Measurements from ENCODE around the gene CBX4.
A peak's percentile ranks its signal among the peaks of the same experiment; 100 is the strongest.

Gene CBX4

DNA sequence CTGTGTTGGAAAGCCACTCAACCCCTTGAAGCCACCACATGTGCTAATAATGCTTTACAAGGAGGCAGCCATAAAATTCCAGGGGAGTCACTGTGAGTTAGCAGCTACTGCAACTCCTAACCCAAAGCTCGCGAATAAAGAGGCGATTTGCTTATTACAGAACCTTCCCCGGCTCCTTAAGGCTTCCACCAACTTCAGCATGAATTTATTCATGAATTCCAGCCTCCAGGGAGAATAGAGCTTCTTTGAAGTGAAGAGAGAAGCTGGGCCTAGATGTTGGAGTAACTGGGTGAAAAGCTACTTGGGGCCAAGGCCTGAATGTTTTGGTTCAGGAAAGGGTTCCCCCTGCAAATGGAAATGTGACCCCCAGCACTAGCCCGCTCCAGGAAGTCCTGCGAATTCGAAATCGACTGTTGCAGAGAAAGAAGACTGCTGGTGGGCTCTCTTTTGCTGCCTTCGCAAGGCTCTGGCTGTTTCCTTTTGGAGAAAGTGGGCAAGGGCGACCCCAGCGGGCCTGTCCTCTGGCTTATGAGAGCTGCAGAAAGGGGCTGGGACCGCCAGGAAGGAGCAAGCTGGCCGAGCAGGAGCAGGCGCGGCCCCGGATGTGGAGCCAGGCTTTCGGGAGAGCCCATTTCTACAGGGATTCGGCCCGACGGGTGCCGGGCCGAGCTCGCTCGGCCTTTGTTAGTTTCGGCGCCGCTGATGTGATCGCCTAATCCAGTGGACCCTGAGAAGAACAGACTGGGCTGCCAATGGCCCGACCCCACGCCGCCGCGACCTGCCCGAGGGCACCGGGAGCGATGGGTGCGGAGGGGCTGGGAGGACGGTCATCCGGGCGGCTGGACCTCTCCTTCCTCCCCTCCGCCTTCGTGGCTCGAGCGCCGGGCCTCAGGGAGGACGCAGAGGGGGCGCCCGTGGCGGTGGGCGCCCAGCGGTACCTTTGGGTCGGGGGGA is 50.0 kb downstream of the CBX4 start:
- peak; percentile 87 for DNase-seq (ENCODE audit: low read depth, low spot score)

DNA sequence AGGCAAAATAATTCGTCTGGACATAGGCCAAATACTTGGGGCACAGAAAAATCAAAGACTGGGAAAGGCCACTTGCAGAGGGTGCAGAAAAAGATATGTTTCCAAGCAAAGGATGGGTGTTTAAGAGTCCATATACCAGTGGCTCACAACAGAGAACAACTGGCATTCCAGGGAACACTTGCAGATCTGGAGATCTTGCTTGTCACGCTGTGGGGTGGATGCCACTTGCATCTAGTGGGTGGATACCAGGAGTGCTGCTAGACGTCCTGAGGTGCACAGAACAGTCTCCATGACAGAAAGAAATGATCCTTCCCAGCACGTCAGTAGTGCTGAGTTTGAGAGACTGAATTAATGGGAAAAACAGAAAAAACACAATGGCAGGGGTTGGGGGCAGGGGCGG is 50.8 kb downstream of the CBX4 start:
- DNase-seq (ENCODE audit: low read depth, low spot score), result no peak

DNA sequence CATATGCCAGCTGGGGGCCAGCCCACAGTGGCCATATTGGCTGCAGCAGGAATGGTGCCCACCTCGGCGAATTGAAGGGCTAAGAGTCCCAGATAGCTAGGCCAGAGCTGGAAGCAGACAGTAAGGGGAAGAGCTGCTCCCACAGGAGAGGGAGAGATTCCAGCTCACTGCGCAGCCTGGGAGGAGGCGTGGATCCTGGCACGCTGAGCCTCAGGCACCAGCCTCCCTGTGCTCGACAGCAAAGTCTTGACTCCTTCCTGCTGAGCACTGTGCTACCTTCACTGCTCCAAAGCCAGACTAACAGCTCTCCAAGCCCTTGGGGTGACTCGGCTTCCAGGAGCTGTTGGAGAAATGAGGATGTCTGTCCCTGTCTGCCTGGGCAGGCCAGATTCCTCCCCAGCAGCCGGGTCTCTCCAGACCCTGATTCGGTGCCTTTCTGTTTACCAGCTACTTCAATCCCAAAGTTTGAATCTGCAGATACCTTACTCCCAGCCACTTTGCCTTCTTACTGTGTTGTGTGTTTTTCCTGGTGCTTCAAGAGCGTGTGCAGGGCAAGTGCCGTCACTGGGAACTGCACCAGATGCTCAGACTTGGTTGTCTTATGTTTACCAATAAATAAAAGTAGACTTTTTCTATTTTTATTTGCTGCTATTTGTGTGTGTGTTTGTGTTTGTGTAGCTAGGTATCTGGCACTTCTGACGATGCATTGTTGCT is 52.2 kb downstream of the CBX4 start:
- no peak for DNase-seq (ENCODE audit: low read depth, low spot score)

GRCh38 chr17:79785900-79786810 is 53.1 kb downstream of the CBX4 start:
- DNase-seq (ENCODE audit: low read depth, low spot score), result no peak

DNA sequence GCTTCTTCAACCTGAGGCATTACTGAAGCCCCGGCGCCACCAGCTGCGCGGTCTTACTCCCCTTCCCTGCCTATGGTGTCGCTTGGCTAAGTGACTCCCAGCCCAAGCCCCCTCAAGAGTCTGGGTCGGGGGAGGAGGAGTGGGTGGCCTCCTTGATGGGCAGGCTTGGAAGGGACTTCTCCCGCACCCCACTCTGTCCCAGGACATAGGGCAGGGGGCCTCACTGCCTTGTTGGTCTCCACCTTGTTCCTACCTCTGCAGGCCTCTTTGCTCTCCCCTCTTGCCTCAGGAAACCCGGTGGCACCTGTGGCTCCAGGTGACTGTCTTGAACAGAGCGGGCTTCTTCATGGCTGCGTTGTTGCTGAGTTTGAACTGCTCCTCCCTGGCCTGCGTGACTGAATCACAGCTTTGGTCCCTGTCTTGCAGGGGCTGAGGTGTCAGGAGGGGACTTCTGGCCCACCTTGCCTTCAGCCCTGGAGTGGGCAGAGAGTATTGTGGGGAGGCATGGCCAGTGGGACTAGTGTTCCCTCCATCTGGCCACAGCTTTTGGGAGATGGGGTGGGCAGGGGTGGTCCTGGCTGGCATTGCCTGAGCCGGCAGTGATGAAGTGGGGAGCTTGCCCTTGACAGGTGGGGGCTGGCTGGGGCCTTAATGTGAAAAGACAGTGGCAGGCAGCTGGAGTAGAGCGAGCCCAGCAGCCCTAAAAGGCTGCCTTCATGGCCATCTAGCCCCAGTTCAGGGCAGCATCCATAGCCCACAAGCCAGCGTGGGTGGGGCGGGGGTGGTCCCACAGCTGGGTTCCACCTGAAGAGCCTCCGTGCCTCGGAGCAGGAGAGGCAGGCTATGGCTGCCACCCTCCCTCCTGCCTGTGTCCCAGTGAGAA is 54.0 kb downstream of the CBX4 start:
- no peak for DNase-seq (ENCODE audit: low read depth, low spot score)

DNA sequence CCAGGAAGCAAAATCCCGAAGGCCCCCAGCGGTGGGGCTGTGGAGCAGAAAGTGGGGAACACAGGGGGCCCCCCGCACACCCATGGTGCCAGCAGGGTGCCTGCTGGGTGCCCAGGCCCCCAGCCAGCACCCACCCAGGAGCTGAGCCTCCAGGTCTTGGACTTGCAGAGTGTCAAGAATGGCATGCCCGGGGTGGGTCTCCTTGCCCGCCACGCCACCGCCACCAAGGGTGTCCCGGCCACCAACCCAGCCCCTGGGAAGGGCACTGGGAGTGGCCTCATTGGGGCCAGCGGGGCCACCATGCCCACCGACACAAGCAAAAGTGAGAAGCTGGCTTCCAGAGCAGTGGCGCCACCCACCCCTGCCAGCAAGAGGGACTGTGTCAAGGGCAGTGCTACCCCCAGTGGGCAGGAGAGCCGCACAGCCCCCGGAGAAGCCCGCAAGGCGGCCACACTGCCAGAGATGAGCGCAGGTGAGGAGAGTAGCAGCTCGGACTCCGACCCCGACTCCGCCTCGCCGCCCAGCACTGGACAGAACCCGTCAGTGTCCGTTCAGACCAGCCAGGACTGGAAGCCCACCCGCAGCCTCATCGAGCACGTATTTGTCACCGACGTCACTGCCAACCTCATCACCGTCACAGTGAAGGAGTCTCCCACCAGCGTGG is 54.8 kb downstream of the CBX4 start:
- no peak for DNase-seq (ENCODE audit: low read depth, low spot score)

DNA sequence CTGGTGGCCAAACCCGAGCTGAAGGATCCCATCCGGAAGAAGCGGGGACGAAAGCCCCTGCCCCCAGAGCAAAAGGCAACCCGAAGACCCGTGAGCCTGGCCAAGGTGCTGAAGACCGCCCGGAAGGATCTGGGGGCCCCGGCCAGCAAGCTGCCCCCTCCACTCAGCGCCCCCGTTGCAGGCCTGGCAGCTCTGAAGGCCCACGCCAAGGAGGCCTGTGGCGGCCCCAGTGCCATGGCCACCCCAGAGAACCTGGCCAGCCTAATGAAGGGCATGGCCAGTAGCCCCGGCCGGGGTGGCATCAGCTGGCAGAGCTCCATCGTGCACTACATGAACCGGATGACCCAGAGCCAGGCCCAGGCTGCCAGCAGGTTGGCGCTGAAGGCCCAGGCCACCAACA is 55.3 kb downstream of the CBX4 start:
- DNase-seq (ENCODE audit: low read depth, low spot score), result no peak
